Fibroblast of upper back skin (primary cell): ENCODE results near the gene HERC2.

Experiments used
- DNase-seq: peaks from one replicate; pipeline ENCODE4 v3.0.0-alpha.2; 2013

The HERC2 gene

GRCh38 chr15:28086175-28086703 lies 235.7 kb downstream of the HERC2 start:
- peak; percentile 61 for DNase-seq

DNA sequence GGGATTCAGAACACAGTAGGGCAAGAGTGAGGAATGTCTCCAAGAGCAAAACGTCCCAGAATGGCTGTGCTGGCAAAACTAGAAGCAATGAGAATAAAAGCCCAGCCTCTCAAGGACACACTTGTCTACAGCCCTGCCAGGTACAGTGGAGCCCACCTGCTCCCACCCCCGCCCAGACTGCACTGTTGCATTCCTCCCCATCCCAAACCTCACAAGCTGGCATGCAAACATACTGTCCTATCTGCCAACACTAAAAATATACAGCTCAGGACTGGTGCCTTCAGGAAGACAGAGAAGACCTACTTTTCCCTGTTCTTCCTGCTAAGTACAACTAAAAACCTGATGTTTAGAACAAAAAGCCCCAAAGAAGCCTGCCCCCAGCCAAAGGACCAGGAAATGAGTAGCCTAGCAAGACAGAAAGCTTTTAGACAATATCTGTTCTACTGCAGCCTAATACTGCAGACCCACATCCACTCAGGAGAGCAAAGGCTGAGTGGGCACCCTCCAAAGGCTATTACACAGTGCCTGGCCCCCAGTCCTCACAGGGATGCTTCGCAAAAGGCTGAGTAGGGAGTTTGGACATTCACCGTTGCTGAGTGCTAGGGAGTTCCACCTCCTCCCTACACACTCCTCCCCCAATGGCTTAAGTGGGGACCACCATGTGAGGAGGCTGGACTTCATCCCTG lies 236.3 kb downstream of the HERC2 start:
- DNase-seq = no peak

GRCh38 chr15:28084547-28084946 lies 237.4 kb downstream of the HERC2 start:
- no peak for DNase-seq

GRCh38 chr15:28082891-28083684 lies 238.9 kb downstream of the HERC2 start:
- DNase-seq = no peak

GRCh38 chr15:28081594-28081993 lies 240.4 kb downstream of the HERC2 start:
- no peak for DNase-seq

DNA sequence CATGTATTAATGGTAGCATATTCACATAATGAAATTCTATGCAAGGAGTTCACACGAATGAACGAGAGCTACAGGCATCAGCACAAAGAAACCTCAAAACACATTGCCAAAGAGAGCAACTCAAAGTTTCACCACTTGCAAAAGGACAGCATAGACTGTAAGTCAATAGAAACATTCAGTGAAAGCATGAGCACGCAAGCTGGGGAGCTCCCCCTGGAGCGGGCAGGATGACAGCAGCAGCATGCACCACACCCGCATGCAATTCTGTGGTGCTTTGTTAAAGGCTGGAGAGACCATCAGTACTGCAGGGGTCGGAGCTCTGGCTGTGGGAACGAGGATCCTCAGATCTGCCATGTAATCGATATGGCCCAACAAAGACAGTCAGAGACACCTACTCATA lies 241.6 kb downstream of the HERC2 start:
- peak; percentile 11 for DNase-seq

DNA sequence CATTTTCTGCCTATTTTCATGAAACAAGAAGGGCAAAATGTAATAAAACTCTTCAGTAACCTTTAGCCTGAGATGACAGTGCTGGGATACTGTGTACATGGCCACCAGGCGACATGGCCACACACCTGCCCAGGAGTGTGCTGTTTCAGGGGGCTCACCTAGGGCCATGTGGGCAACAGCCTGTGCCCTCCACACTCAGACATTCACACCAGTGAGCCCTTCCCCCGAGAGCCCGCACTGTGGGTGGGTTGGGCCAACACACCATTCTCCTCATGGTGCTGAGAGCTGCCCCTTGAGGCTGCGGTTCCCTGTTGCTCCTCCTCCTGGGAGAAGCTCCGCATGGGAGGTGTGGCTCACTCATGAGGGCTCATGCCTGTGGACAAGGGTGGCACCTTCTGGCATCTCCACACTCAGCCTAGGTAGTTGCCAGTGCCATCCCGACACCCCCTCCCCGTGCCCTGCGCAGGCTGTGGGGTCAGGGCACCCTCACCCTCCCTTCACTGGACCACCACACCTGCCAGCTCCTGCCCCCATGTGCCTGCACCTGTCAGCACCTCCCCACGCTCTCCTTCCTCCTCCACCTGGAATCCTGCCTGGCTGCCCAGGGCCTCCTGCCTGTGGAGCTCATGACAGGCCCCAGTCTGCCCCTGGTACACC lies 242.5 kb downstream of the HERC2 start:
- no peak for DNase-seq

GRCh38 chr15:28078191-28078719 lies 243.7 kb downstream of the HERC2 start:
- no peak for DNase-seq

DNA sequence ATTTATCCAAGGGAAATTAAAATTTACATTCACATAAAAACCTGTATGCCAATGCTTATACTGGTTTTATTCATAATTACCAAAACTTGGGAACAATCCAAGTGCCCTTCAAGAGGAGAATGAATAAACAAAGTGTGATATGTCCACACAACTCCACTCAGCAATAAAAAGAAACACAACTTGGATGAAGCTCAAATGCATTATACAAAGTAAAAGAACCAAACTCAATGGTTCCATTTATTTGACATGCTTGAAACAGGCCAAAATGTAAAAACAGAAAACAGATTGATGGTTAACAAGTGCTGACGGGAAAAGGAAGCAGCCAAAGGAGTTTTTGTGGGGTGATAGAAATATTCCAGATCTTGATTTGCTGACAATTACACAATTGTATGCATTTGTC lies 246.4 kb downstream of the HERC2 start:
- no peak for DNase-seq

DNA sequence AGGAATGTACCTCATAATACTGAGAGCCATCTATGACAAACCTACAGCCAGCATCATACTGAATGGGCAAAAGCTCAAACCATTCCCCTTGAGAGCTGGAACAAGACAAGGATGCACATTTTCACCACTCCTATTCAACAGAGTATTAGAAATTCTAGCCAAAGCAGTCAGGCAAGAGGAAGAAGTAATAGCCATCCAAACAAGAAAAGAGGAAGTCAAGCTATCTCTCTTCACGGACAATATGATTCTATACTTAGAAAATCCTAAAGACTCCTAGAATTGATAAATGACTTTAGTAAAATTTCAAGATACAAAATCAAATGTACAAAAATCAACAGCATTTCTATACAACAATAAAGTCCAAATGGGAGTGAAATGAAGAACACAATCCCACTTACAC lies 253.0 kb downstream of the HERC2 start:
- DNase-seq = no peak

- no peak for DNase-seq
Measured at GRCh38 chr15:28066231-28066630, 255.7 kb downstream of the HERC2 start.
